ENCODE data around the gene ECPAS.
A peak's percentile ranks its signal among the peaks of the same experiment; 100 is the strongest.

ECPAS gene

GRCh38 chr9:111481885-111482636, 2.1 kb downstream of the ECPAS start:
- no peak for TF ChIP-seq CTCF (IDR thresholded peaks at IDR 0.05)
- peak overlapping the region; percentile 94 for H3K27ac ChIP-seq
- peaks cover 15 to 20% of the 10 kb centered on the region in 2 experiments for H3K4me1 ChIP-seq (ENCODE audit: control insufficient read depth in 1 of 2, insufficient read depth in 1 of 2, low read depth in 1 of 2, low read length in 1 of 2)
- peaks cover 1% of the 10 kb centered on the region for H3K27me3 ChIP-seq
- peak overlapping the region; percentile 84 to 95 for H3K4me3 ChIP-seq (ENCODE audit: low read depth in 1 of 2, low read length in 1 of 2)
- no peaks in the 10 kb centered on the region for H3K9me3 ChIP-seq
- no peaks in the 10 kb centered on the region for H3K36me3 ChIP-seq

GRCh38 chr9:111477677-111478076, 6.5 kb downstream of the ECPAS start:
- no peaks in the 10 kb centered on the region for H3K27me3 ChIP-seq
- H3K27ac ChIP-seq, result no peak overlapping the region
- TF ChIP-seq CTCF (IDR thresholded peaks at IDR 0.05), result no peak
- H3K4me3 ChIP-seq (ENCODE audit: low read depth in 1 of 2, low read length in 1 of 2), result no peak overlapping the region
- peaks cover 16 to 25% of the 10 kb centered on the region in 2 experiments for H3K4me1 ChIP-seq (ENCODE audit: control insufficient read depth in 1 of 2, insufficient read depth in 1 of 2, low read depth in 1 of 2, low read length in 1 of 2)
- no peaks in the 10 kb centered on the region for H3K36me3 ChIP-seq
- H3K9me3 ChIP-seq, result no peaks in the 10 kb centered on the region

GRCh38 chr9:111475195-111475594, 9.0 kb downstream of the ECPAS start:
- H3K4me1 ChIP-seq (ENCODE audit: control insufficient read depth in 1 of 2, insufficient read depth in 1 of 2, low read depth in 1 of 2, low read length in 1 of 2), result peaks cover 19 to 30% of the 10 kb centered on the region in 2 experiments
- H3K27ac ChIP-seq, result no peak overlapping the region
- no peaks in the 10 kb centered on the region for H3K36me3 ChIP-seq
- no peaks in the 10 kb centered on the region for H3K27me3 ChIP-seq
- TF ChIP-seq CTCF (IDR thresholded peaks at IDR 0.05), result no peak
- no peaks in the 10 kb centered on the region for H3K9me3 ChIP-seq
- no peak overlapping the region for H3K4me3 ChIP-seq (ENCODE audit: low read depth in 1 of 2, low read length in 1 of 2)

GRCh38 chr9:111474385-111474784, 9.8 kb downstream of the ECPAS start:
- Histone ChIP-seq H3K9me3 (no peaks in the 10 kb centered on the region), H3K4me3 (ENCODE audit: low read depth in 1 of 2, low read length in 1 of 2) (no peak overlapping the region), H3K27ac (no peak overlapping the region), H3K4me1 (ENCODE audit: control insufficient read depth in 1 of 2, insufficient read depth in 1 of 2, low read depth in 1 of 2, low read length in 1 of 2) (peaks cover 25 to 36% of the 10 kb centered on the region in 2 experiments), H3K36me3 (no peaks in the 10 kb centered on the region), H3K27me3 (no peaks in the 10 kb centered on the region)
- TF ChIP-seq CTCF (IDR thresholded peaks at IDR 0.05), result no peak

GRCh38 chr9:111467778-111468367, 16.3 kb downstream of the ECPAS start:
- Histone ChIP-seq H3K4me1 (ENCODE audit: control insufficient read depth in 1 of 2, insufficient read depth in 1 of 2, low read depth in 1 of 2, low read length in 1 of 2) (peaks cover 17 to 25% of the 10 kb centered on the region in 2 experiments), H3K4me3 (ENCODE audit: low read depth in 1 of 2, low read length in 1 of 2) (no peak overlapping the region), H3K27me3 (no peaks in the 10 kb centered on the region), H3K36me3 (no peaks in the 10 kb centered on the region), H3K27ac (no peak overlapping the region), H3K9me3 (no peaks in the 10 kb centered on the region)
- TF ChIP-seq CTCF (IDR thresholded peaks at IDR 0.05), result no peak

Measured in neutrophil (primary cell).